ENCODE results near the gene ZDHHC14.

DNA sequence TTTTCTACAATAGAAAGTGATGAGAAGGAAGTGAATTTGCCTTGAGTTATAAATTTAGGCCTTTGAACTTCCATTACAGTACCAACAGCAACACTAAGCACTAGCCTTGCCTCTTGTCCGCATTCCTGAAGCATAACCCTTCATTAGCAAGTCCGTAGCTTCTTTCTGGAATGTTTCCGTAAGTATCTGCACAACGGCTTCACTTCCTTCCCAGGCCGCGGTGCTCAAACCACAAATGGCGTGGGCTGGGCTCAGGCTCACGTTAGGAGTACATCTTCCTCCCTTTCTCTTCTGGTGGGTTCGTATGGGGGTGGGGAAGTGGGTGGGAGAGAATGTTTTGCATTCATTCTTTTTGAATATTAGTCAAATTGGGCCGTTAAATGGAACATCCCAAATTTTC is 248.2 kb downstream of the ZDHHC14 start:
- TF ChIP-seq, protein P1, sequence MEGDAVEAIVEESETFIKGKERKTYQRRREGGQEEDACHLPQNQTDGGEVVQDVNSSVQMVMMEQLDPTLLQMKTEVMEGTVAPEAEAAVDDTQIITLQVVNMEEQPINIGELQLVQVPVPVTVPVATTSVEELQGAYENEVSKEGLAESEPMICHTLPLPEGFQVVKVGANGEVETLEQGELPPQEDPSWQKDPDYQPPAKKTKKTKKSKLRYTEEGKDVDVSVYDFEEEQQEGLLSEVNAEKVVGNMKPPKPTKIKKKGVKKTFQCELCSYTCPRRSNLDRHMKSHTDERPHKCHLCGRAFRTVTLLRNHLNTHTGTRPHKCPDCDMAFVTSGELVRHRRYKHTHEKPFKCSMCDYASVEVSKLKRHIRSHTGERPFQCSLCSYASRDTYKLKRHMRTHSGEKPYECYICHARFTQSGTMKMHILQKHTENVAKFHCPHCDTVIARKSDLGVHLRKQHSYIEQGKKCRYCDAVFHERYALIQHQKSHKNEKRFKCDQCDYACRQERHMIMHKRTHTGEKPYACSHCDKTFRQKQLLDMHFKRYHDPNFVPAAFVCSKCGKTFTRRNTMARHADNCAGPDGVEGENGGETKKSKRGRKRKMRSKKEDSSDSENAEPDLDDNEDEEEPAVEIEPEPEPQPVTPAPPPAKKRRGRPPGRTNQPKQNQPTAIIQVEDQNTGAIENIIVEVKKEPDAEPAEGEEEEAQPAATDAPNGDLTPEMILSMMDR (IDR thresholded peaks at IDR 0.05; ENCODE audit: low read depth, low read length, poor library complexity, severe bottlenecking) = no peak
- no peak for TF ChIP-seq EZH2phosphoT487 (IDR thresholded peaks at IDR 0.05; ENCODE audit: borderline replicate concordance, low read length)
